HepG2 (cell line): Measurements from ENCODE around the gene LYRM9. TPM values are rescaled to one million over a fixed set of nuclear protein-coding genes. Genes with fewer than 3 reads are reported as not detected.

Experiments
- ATAC-seq: fragments of 200-7000 bp; cut with Tn5 transposase; 3 replicates; pipeline ENCODE4 v1.9.1; 2020; ENCODE audit warnings: mild to moderate bottlenecking, moderate library complexity
- BruUV-seq: library from RNA; stranded (reverse); fragments of 400-500 nt; replicated peaks from 2 replicates; lab custom pipeline; 2021; lab: Mats Ljungman, UMichigan
- CTCF ChIA-PET: fragments of 300-600 bp; formaldehyde crosslinking; extraction: SDS; loops from one replicate; lab custom pipeline; 2021; ENCODE audit warnings: low total read pairs, inconsistent platforms, low intra/inter-chr PET ratio; lab: Yijun Ruan, JAX
- POLR2A ChIA-PET: fragments of 350-600 bp; sonication (Branson Sonifier 250); formaldehyde crosslinking; loops from one replicate; lab custom pipeline; 2020; ENCODE audit warnings: antibody characterized with exemption, inconsistent platforms; lab: Yijun Ruan, JAX
- DNase-seq: peaks from one replicate; pipeline ENCODE4 v3.0.0-alpha.2; 2015; ENCODE audit warnings: low spot score
- FAIRE-seq: peaks from 3 replicates; lab custom pipeline; 2011; peaks lifted over from hg19 to GRCh38; lab: Jason Lieb, UNC
- H2AFZ ChIP-seq: one replicate; pipeline ENCODE4 v1.6.1; 2011; ENCODE audit warnings: low read length, inconsistent platforms
- H3K27ac ChIP-seq: fragments of 300-600 bp; 3 replicates; pipeline ENCODE4 v1.8.0; 2011; ENCODE audit warnings: mixed run types, mild to moderate bottlenecking, mixed read lengths, low read length, inconsistent platforms; ENCODE audit not compliant: insufficient read depth; ENCODE audit errors: extremely low read length
- H3K27me3 ChIP-seq, 2 experiments: fragments of 200-600 bp in 1 of 2; 2 replicates in 1 of 2; 3 replicates in 1 of 2; pipeline versions ENCODE4 v1.6.0 to v1.8.0; 2011; ENCODE audit warnings: low read length in 2 of 2, mild to moderate bottlenecking in 2 of 2, moderate library complexity in 2 of 2, inconsistent platforms in 1 of 2; ENCODE audit not compliant: insufficient read depth in 2 of 2, control insufficient read depth in 1 of 2
- H3K36me3 ChIP-seq, 2 experiments: fragments of 200-600 bp in 1 of 2; replicated peaks in 1 of 2; 2 replicates in 1 of 2; 3 replicates in 1 of 2; pipeline versions ENCODE4 v1.5.1 to v1.8.0; 2011; ENCODE audit warnings: low read length in 2 of 2, inconsistent platforms in 1 of 2; ENCODE audit not compliant: insufficient read depth in 2 of 2, control insufficient read depth in 1 of 2
- H3K4me1 ChIP-seq: 2 replicates; pipeline ENCODE4 v1.5.1; 2012; ENCODE audit warnings: low read length, inconsistent platforms; ENCODE audit not compliant: insufficient read depth
- H3K4me2 ChIP-seq: 2 replicates; pipeline ENCODE4 v1.6.0; 2011; ENCODE audit warnings: low read depth, low read length, inconsistent platforms
- H3K4me3 ChIP-seq, 3 experiments: fragments of 200-600 bp in 1 of 3; sonication (generic), shearing (Covaris generic) in 1 of 3; replicated peaks in 1 of 3; 2 replicates each; pipeline ENCODE4 v1.5.1; 2011 to 2016; ENCODE audit warnings: low read length in 3 of 3, inconsistent platforms in 2 of 3, low read depth in 2 of 3, mild to moderate bottlenecking in 2 of 3, control low read depth in 1 of 3, mixed read lengths in 1 of 3; ENCODE audit not compliant: insufficient read depth in 1 of 3
- H3K79me2 ChIP-seq: one replicate; pipeline ENCODE4 v1.6.1; 2011; ENCODE audit warnings: low read length, inconsistent platforms; ENCODE audit not compliant: insufficient read depth
- H3K9ac ChIP-seq: 2 replicates; pipeline ENCODE4 v1.6.0; 2011; ENCODE audit warnings: mild to moderate bottlenecking, low read depth, low read length, inconsistent platforms; ENCODE audit not compliant: insufficient read depth
- H3K9me3 ChIP-seq: 2 replicates; pipeline ENCODE4 v1.5.1; 2012; ENCODE audit warnings: mild to moderate bottlenecking, low read length
- H4K20me1 ChIP-seq: 2 replicates; pipeline ENCODE4 v1.6.0; 2011; ENCODE audit warnings: inconsistent platforms, mild to moderate bottlenecking, low read length, moderate library complexity; ENCODE audit not compliant: insufficient read depth
- ATRX ChIP-seq: sonication (generic); formaldehyde crosslinking; IDR thresholded peaks from 2 replicates; pipeline ENCODE4 v1.4.0; 2020; ENCODE audit warnings: missing genetic modification reagents, borderline replicate concordance
- BCL6 ChIP-seq: IDR thresholded peaks from 2 replicates; pipeline ENCODE4 v1.6.1; 2016; ENCODE audit warnings: missing genetic modification reagents, missing compliant biosample characterization
- EZH2 ChIP-seq: conservative IDR thresholded peaks from 2 replicates; pipeline ENCODE4 v1.6.1; 2012; ENCODE audit warnings: mild to moderate bottlenecking, low read depth, low read length, moderate library complexity
- HOXA5 ChIP-seq: sonication (generic); formaldehyde crosslinking; IDR thresholded peaks from 2 replicates; pipeline ENCODE4 v1.4.0; 2020; ENCODE audit warnings: missing genetic modification reagents
- MYC ChIP-seq: sonication (generic); formaldehyde crosslinking; IDR thresholded peaks from 2 replicates; pipeline ENCODE4 v1.9.0; 2021; ENCODE audit warnings: missing genetic modification reagents, borderline replicate concordance
- SMAD3 ChIP-seq: sonication (generic); formaldehyde crosslinking; IDR thresholded peaks from 2 replicates; pipeline ENCODE4 v1.4.0; 2020; ENCODE audit warnings: missing genetic modification reagents
- SOX13 ChIP-seq, 3 experiments: fragments of 450-650 bp in 1 of 3; sonication (generic) in 1 of 3; formaldehyde crosslinking in 1 of 3; IDR thresholded peaks in 2 of 3; conservative IDR thresholded peaks in 1 of 3; 2 replicates each; pipeline versions ENCODE4 v1.5.0 to v1.6.1; 2016 to 2020; ENCODE audit warnings: antibody characterized with exemption in 1 of 3, mild to moderate bottlenecking in 1 of 3, missing compliant biosample characterization in 1 of 3, missing genetic modification reagents in 1 of 3, moderate library complexity in 1 of 3
- ZNF230 ChIP-seq: sonication (generic); formaldehyde crosslinking; IDR thresholded peaks from 2 replicates; pipeline ENCODE4 v1.4.0; 2020; ENCODE audit warnings: mild to moderate bottlenecking, missing genetic modification reagents
- ZNF530 ChIP-seq: sonication (generic); formaldehyde crosslinking; IDR thresholded peaks from 2 replicates; pipeline ENCODE4 v1.5.0; 2020; ENCODE audit warnings: low read depth, mild to moderate bottlenecking, missing genetic modification reagents
- ZNF546 ChIP-seq: sonication (generic); formaldehyde crosslinking; conservative IDR thresholded peaks from 2 replicates; pipeline ENCODE4 v1.8.1; 2023; ENCODE audit warnings: mild to moderate bottlenecking, missing genetic modification reagents
- WGBS: methylation state at CpG from one replicate; pipeline ENCODE4 v1.1.6; 2017; ENCODE audit warnings: low lambda C conversion rate; 5-methylcytosine and 5-hydroxymethylcytosine counted together
- in situ Hi-C: cut with HindIII; loops from 2 replicates; pipeline ENCODE4 v1.10.0; 2017; ENCODE audit warnings: low pct_unique_long_range_greater_than_20kb; ENCODE audit not compliant: extremely low pct_ligation_motif_present
- intact Hi-C: fragments of 100-400 bp; cut with micrococcal nuclease; formaldehyde crosslinking; loops from one replicate; pipeline ENCODE4 v1.10.0; 2022; ENCODE audit not compliant: unreplicated experiment
- polyA plus RNA-seq, 8 experiments: library from polyadenylated mRNA; depleted of rRNA in 3 of 8; stranded (reverse) in 7 of 8; unstranded in 1 of 8; fragments of >200 nt; fragmentation: Illumina TruSeq in 4 of 8; extraction: Trizol in 4 of 8; gene quantifications; 2 replicates each; pipeline versions ENCODE4 v1.2.1 to v1.2.3, GENCODE V29; 2011 to 2016; ENCODE audit warnings: low read depth in 4 of 8, missing spikeins in 1 of 8, mixed read lengths in 1 of 8; ENCODE audit not compliant: insufficient read depth in 1 of 8
- total RNA-seq, 5 experiments: library from RNA; depleted of rRNA; stranded (reverse); fragments of >200 nt; fragmentation: Illumina TruSeq; extraction: Trizol; gene quantifications; 2 replicates each; pipeline ENCODE4 v1.2.3, GENCODE V29; 2016; ENCODE audit warnings: low read depth in 1 of 5
- TF ChIP-seq, protein P1 (sequence below): IDR thresholded peaks from 2 replicates; pipeline ENCODE4 v1.6.1; 2012; ENCODE audit warnings: low read length, improper control_type of control experiment

Gene LYRM9
- total and polyA plus RNA-seq, 2 of the 13 experiments (the other 11 are each of a cell fraction or from before 2014, with no cell fraction given), result 0.24 to 0.66 TPM

DNA sequence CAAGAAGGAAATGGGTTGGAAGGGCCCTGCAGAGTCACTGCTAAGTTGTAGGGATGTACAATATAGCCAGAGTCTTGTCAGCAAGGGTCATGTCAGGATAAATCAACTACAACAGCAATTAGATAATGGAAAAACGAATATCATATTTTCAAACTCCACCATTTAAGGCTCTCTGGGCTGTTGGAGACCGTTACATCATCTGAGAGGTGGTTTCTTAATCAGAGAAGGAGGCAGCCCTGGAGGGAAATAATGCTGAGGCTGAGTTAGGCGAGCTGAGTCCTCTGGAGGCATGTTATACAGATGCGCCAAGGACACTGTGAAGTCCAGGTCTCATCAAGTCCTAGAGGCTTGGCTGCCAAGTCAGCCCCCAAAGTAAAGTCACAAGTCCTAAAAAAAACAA, 30.3 kb downstream of the LYRM9 start:
- ATAC-seq (no peak), DNase-seq (no peak), FAIRE-seq (no peak)
- Histone ChIP-seq H3K9ac (no peak overlapping the region), H3K4me3 (no peak overlapping the region), H4K20me1 (no peaks in the 10 kb centered on the region), H3K4me1 (peaks cover 23% of the 10 kb centered on the region), H3K9me3 (no peaks in the 10 kb centered on the region), H3K4me2 (no peak overlapping the region), H3K36me3 (no peaks in the 10 kb centered on the region), H2AFZ (no peak overlapping the region), H3K27ac (no peak overlapping the region), H3K79me2 (no peaks in the 10 kb centered on the region), H3K27me3 (no peaks in the 10 kb centered on the region)
- intact Hi-C loops (no loop called here), in situ Hi-C loops (no loop called here)
- BruUV-seq, result no TSS peak
- no peak for TF ChIP-seq HOXA5 (CRISPR knock-in tag)
- no peak for TF ChIP-seq EZH2
- no peak for TF ChIP-seq MYC (CRISPR knock-in tag)
- no peak for TF ChIP-seq ZNF530
- TF ChIP-seq ZNF546 (CRISPR knock-in tag), result no peak
- TF ChIP-seq BCL6, result no peak
- TF ChIP-seq SOX13 (IDR thresholded peaks at IDR 0.05), result no peak
- no peak for TF ChIP-seq SOX13 (CRISPR knock-in tag; conservative IDR thresholded peaks at IDR 0.05 in 1 of 2, IDR thresholded peaks at IDR 0.05 in 1 of 2)
- no peak for TF ChIP-seq ATRX
- no peak for TF ChIP-seq ZNF230
- TF ChIP-seq, protein P1, sequence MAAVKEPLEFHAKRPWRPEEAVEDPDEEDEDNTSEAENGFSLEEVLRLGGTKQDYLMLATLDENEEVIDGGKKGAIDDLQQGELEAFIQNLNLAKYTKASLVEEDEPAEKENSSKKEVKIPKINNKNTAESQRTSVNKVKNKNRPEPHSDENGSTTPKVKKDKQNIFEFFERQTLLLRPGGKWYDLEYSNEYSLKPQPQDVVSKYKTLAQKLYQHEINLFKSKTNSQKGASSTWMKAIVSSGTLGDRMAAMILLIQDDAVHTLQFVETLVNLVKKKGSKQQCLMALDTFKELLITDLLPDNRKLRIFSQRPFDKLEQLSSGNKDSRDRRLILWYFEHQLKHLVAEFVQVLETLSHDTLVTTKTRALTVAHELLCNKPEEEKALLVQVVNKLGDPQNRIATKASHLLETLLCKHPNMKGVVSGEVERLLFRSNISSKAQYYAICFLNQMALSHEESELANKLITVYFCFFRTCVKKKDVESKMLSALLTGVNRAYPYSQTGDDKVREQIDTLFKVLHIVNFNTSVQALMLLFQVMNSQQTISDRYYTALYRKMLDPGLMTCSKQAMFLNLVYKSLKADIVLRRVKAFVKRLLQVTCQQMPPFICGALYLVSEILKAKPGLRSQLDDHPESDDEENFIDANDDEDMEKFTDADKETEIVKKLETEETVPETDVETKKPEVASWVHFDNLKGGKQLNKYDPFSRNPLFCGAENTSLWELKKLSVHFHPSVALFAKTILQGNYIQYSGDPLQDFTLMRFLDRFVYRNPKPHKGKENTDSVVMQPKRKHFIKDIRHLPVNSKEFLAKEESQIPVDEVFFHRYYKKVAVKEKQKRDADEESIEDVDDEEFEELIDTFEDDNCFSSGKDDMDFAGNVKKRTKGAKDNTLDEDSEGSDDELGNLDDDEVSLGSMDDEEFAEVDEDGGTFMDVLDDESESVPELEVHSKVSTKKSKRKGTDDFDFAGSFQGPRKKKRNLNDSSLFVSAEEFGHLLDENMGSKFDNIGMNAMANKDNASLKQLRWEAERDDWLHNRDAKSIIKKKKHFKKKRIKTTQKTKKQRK, result no peak
- TF ChIP-seq SMAD3, result no peak
- ChIA-PET POLR2A (no interaction called here), CTCF (no interaction called here)
- WGBS, result 36% methylated on average over 4 of the region's 4 CpGs
